Tibial nerve (tissue), 4 donors: ENCODE results near the gene PVR. TPM values are rescaled to one million over a fixed set of nuclear protein-coding genes. Genes with fewer than 3 reads are reported as not detected.
"Not testable (repeated sequence)": the region's sequence is repeated elsewhere in the genome, so short reads cannot be mapped to it uniquely, and the experiment has no call there.

Source experiments
- DNase-seq, 2 donors: peaks; one replicate each; pipeline ENCODE4 v3.0.0-alpha.2; 2019; ENCODE audit warnings: low spot score in 2 of 2
- H3K27ac ChIP-seq, 4 donors: fragments of 200-600 bp; sonication (generic) in 3 of 4; one replicate each; pipeline ENCODE4 v1.5.1; 2017 to 2019; ENCODE audit warnings: mild to moderate bottlenecking in 1 of 4
- H3K27me3 ChIP-seq, 2 donors: fragments of 200-600 bp; sonication (generic) in 1 of 2; one replicate each; pipeline versions ENCODE4 v1.5.1 to v1.6.0; 2017 to 2019
- H3K36me3 ChIP-seq, 3 donors: fragments of 200-600 bp; sonication (generic); one replicate each; pipeline ENCODE4 v1.5.1; 2018 to 2019
- H3K4me1 ChIP-seq, 4 donors: fragments of 200-600 bp; sonication (generic) in 3 of 4; one replicate each; pipeline ENCODE4 v1.5.1; 2017 to 2019
- H3K4me3 ChIP-seq, 4 donors: fragments of 200-600 bp; sonication (generic) in 3 of 4; one replicate each; pipeline ENCODE4 v1.5.1; 2017 to 2019; ENCODE audit warnings: mild to moderate bottlenecking in 1 of 4, moderate library complexity in 1 of 4
- H3K9me3 ChIP-seq, 4 donors: fragments of 200-600 bp; sonication (generic) in 3 of 4; one replicate each; pipeline ENCODE4 v1.5.1; 2017 to 2019
- EP300 ChIP-seq, 2 donors: sonication (generic); formaldehyde crosslinking; IDR thresholded peaks; one replicate each; pipeline ENCODE4 v1.6.1; 2017; ENCODE audit warnings: antibody characterized with exemption in 2 of 2, mild to moderate bottlenecking in 1 of 2
- POLR2A ChIP-seq, 2 donors: fragments of 450-650 bp; IDR thresholded peaks; one replicate each; pipeline ENCODE4 v1.6.1; 2017; ENCODE audit warnings: antibody characterized with exemption in 2 of 2, mild to moderate bottlenecking in 2 of 2, moderate library complexity in 2 of 2
- WGBS, 2 donors: methylation state at CpG; one replicate each; pipeline ENCODE4 v1.1.5; 2018; 5-methylcytosine and 5-hydroxymethylcytosine counted together
- total RNA-seq, 4 donors: library from RNA; depleted of rRNA; stranded (reverse); fragments of >200 nt; gene quantifications; one replicate each; pipeline ENCODE4 v1.1.0, GENCODE V29; 2016
- TF ChIP-seq, protein P1 (sequence below), 5 experiments: fragments of 200-600 bp in 3 of 5; fragments of 450-650 bp in 2 of 5; sonication (generic) in 3 of 5; IDR thresholded peaks; one replicate each; pipeline ENCODE4 v1.5.1; 2016 to 2019; ENCODE audit warnings: antibody characterized with exemption in 5 of 5, mild to moderate bottlenecking in 3 of 5, moderate library complexity in 2 of 5

Gene PVR
- total RNA-seq, 4 donors from 2014 or later = 55.3 to 71.4 (median 69.6) TPM

DNA sequence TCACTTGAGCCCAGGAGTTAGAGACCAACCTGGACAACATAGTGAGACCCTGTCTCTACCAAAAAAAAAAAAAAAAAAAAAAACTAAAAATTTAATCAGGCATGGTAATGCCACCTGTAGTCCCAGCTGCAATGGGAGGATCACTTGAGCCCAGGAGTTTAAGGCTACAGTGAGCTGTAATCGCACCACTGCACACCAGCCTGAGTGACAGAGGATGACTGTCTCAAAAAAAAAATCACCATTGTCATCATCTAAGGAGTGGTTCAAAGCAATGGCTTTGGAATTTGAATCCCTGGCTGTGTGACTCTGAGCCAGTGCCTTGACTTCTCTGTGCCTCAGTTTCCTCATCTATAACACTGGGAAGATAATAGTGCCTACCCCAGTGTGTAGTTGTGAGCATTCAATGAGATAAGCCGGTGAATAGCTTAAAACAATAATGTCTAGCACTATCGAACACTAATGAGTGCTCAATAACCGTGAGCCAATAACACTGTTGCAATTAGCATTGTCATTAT lies 18.8 kb upstream of the PVR start:
- WGBS, 2 donors = 91 to 93% methylated on average over 4 of the region's 4 CpGs
- no peak overlapping the region for H3K27ac ChIP-seq
- H3K4me1 ChIP-seq = peaks cover 0 to 15% (median 0%) of the 10 kb centered on the region in 4 donors
- DNase-seq = no peak
- no peaks in the 10 kb centered on the region for H3K27me3 ChIP-seq
- H3K9me3 ChIP-seq = peaks cover 0 to 7% (median 0%) of the 10 kb centered on the region in 4 donors
- TF ChIP-seq, protein P1, sequence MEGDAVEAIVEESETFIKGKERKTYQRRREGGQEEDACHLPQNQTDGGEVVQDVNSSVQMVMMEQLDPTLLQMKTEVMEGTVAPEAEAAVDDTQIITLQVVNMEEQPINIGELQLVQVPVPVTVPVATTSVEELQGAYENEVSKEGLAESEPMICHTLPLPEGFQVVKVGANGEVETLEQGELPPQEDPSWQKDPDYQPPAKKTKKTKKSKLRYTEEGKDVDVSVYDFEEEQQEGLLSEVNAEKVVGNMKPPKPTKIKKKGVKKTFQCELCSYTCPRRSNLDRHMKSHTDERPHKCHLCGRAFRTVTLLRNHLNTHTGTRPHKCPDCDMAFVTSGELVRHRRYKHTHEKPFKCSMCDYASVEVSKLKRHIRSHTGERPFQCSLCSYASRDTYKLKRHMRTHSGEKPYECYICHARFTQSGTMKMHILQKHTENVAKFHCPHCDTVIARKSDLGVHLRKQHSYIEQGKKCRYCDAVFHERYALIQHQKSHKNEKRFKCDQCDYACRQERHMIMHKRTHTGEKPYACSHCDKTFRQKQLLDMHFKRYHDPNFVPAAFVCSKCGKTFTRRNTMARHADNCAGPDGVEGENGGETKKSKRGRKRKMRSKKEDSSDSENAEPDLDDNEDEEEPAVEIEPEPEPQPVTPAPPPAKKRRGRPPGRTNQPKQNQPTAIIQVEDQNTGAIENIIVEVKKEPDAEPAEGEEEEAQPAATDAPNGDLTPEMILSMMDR (IDR thresholded peaks at IDR 0.05) = no peak
- TF ChIP-seq POLR2A (IDR thresholded peaks at IDR 0.05) = no peak
- TF ChIP-seq EP300 (IDR thresholded peaks at IDR 0.05) = no peak
- no peaks in the 10 kb centered on the region for H3K36me3 ChIP-seq
- no peak overlapping the region for H3K4me3 ChIP-seq

DNA sequence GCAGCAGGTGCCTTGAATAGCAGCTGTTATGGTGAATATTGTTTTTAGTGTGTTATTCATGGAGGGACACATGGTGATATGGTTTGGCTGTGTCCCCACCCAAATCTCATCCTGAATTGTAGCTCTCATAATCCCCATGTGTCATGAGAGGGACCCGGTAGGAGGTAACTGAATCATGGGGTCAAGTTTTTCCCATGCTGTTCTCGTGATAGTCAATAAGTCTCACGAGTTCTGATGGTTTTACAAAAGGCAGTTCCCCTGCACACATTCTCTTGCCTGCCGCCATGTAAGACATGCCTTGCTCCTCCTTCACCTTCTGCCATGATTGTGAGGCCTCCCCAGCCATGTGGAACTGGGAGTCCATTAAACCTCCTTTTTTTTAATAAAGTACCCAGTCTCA lies 18.1 kb upstream of the PVR start:
- H3K4me3 ChIP-seq, DNase-seq, H3K27me3 ChIP-seq, H3K36me3 ChIP-seq, H3K9me3 ChIP-seq, H3K27ac ChIP-seq: not testable (repeated sequence)
- peaks cover 0 to 15% (median 0%) of the 10 kb centered on the region in 4 donors for H3K4me1 ChIP-seq
- WGBS, 2 donors = 70 to 79% methylated on average over 4 of the region's 4 CpGs

DNA sequence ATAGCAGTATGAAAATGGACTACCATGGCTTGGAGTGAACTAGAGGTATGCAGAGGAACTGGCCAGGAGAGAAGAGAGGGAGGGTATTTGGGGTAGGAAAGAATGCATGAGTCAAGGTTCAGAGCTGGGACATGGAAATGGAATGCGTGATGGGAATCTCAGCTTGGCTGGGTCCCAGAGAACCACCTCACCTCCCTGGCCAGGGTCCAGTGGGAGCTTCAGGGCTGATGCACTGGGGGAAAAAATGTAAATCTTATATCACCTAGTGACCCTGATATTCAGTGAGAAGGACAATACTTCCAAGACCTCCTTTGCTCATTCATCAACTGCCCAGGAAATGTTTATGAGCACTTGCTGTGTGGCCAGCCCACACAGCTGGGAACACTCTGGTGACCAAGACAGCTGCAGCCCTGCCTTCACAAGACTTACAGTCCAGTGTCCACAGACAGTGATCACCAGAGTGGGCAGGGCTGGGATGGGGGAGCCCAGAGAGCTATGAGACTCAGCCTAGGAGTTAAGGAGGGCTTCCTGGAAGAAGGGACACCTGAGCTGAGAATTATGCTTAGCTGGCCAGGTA lies 17.6 kb upstream of the PVR start:
- no peak overlapping the region for H3K4me3 ChIP-seq
- WGBS, 2 donors = 19 to 43% methylated on average over 1 of the region's 1 CpG
- no peaks in the 10 kb centered on the region for H3K36me3 ChIP-seq
- no peak for TF ChIP-seq EP300 (IDR thresholded peaks at IDR 0.05)
- TF ChIP-seq POLR2A (IDR thresholded peaks at IDR 0.05) = no peak
- TF ChIP-seq, protein P1 (IDR thresholded peaks at IDR 0.05) = no peak
- H3K9me3 ChIP-seq = peaks cover 0 to 7% (median 0%) of the 10 kb centered on the region in 4 donors
- DNase-seq = no peak
- no peaks in the 10 kb centered on the region for H3K27me3 ChIP-seq
- no peak overlapping the region for H3K27ac ChIP-seq
- peaks cover 0 to 15% (median 0%) of the 10 kb centered on the region in 4 donors for H3K4me1 ChIP-seq

DNA sequence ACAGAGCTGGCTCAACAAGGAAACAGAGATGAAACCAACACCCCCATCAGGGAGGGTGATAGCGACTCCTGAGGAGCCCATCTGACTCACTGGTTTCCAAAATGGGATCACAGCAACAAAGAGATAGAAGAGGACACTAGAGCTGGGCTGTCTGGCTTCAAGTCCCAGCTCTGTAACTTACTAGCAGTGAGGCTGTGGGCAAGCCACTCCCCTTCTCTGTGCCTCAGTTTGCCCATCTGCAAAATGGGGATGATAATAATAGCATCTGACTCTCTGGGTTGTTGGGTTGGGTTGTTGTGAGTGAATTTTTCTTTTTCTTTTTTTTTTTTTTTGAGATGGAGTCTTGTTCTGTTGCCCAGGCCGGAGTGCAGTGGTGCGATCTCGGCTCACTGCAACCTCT lies 16.1 kb upstream of the PVR start:
- H3K27me3 ChIP-seq = no peaks in the 10 kb centered on the region
- H3K9me3 ChIP-seq = peaks cover 0 to 7% (median 0%) of the 10 kb centered on the region in 4 donors
- H3K27ac ChIP-seq = no peak overlapping the region
- H3K4me3 ChIP-seq = no peak overlapping the region
- peaks cover 0 to 15% (median 0%) of the 10 kb centered on the region in 4 donors for H3K4me1 ChIP-seq
- no peaks in the 10 kb centered on the region for H3K36me3 ChIP-seq
- DNase-seq = no peak
- TF ChIP-seq, protein P1 (IDR thresholded peaks at IDR 0.05) = no peak
- TF ChIP-seq POLR2A (IDR thresholded peaks at IDR 0.05) = no peak
- no peak for TF ChIP-seq EP300 (IDR thresholded peaks at IDR 0.05)
- WGBS, 2 donors = 94 to 98% methylated on average over 4 of the region's 4 CpGs

DNA sequence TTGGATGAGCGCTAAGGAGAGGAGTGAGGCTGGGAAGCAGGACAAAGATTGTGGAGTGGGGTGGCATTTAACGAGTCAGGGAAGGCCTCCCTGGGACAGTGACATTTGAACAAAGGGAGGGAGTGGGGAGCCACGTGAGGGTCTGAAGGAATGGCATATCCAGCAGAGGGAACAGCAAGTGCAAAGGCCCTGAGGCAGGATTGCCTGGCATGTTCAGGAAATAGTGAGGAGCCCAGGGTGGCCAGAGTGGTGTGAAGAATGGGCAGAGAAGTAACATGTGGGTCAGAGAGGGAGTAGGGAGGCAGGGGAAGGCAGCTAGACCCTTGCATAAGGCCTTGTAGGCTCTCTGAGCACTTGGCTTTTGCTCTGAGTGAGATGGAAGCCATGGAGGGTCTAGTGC lies 14.9 kb upstream of the PVR start:
- no peak for DNase-seq
- WGBS, 2 donors = 75 to 80% methylated on average over 3 of the region's 3 CpGs
- H3K4me3 ChIP-seq = no peak overlapping the region
- no peaks in the 10 kb centered on the region for H3K27me3 ChIP-seq
- no peak overlapping the region for H3K27ac ChIP-seq
- peaks cover 0 to 11% (median 2%) of the 10 kb centered on the region in 4 donors for H3K4me1 ChIP-seq
- TF ChIP-seq POLR2A (IDR thresholded peaks at IDR 0.05) (no peak), EP300 (IDR thresholded peaks at IDR 0.05) (no peak)
- TF ChIP-seq, protein P1 (IDR thresholded peaks at IDR 0.05) = no peak
- peaks cover 0 to 7% (median 0%) of the 10 kb centered on the region in 4 donors for H3K9me3 ChIP-seq
- no peaks in the 10 kb centered on the region for H3K36me3 ChIP-seq

DNA sequence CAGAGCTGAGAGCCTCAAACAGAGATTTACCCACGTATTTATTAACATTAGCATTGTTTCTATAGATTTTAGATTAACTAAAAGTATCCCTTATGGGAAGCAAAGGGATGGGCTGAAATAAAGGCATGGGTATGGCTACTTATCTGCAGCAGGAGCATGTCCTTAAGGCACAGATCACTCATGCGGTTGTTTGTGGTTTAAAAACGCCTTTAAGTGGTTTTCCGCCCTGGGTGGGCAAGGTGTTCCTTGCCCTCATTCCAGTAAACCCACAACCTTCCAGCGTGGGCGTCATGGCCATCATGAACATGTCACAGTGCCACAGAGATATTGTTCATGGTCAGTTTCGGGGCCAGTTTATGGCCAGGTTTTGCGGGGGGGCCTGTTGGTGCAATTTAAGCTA lies 12.1 kb upstream of the PVR start:
- not testable (repeated sequence) for H3K36me3 ChIP-seq, H3K9me3 ChIP-seq, H3K27ac ChIP-seq, H3K4me3 ChIP-seq, DNase-seq, H3K27me3 ChIP-seq
- peaks cover 0 to 11% (median 2%) of the 10 kb centered on the region in 4 donors for H3K4me1 ChIP-seq
- WGBS, 2 donors = 81 to 86% methylated on average over 8 of the region's 8 CpGs

DNA sequence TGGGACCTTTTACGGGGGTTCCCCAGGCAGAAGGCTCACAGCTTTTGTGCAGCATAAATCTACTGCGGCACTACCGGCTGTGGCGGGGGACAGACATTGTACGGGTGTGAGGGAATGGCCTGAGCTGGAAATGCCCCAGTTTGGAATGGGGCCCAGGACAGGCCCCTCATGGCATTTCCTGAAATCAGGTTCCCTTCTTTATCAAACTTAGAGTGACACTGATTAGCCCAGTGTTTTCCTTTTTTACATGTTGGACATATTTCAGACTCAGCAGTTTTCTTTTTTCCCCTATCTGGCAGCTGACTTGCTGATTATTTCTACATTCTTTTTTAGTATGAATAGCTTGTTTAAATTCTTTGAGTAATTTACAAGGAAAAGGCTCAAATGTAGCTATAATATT lies 9.7 kb upstream of the PVR start:
- H3K27ac ChIP-seq, H3K9me3 ChIP-seq, H3K36me3 ChIP-seq, DNase-seq, H3K4me3 ChIP-seq, H3K27me3 ChIP-seq: not testable (repeated sequence)
- 16 to 22% methylated on average over 5 of the region's 5 CpGs for WGBS, 2 donors
- peaks cover 0 to 11% (median 2%) of the 10 kb centered on the region in 4 donors for H3K4me1 ChIP-seq
